HEK293 (cell line): ENCODE measurements around the gene ATPAF2.

ENCODE experiments used
- CTCF ChIA-PET: fragments of 350-600 bp; formaldehyde crosslinking; extraction: SDS; loops from one replicate; lab custom pipeline; 2021; ENCODE audit warnings: antibody characterized with exemption; lab: Yijun Ruan, JAX
- POLR2A ChIA-PET: fragments of 300-600 bp; formaldehyde crosslinking; extraction: SDS; loops from one replicate; lab custom pipeline; 2020; ENCODE audit warnings: antibody characterized with exemption, inconsistent platforms; lab: Yijun Ruan, JAX
- H3K27ac ChIP-seq: fragments of 200-500 bp; sonication (Bioruptor generic); 2 replicates; pipeline ENCODE4 v1.5.1; 2014; ENCODE audit warnings: low read depth, low read length, control low read depth, inconsistent platforms; ENCODE audit errors: extremely low read depth
- H3K36me3 ChIP-seq, 2 experiments: fragments of 200-500 bp in 1 of 2; sonication (Bioruptor generic) in 1 of 2; 1 replicate in 1 of 2; 2 replicates in 1 of 2; pipeline ENCODE4 v1.5.1; 2014 to 2017; ENCODE audit warnings: inconsistent platforms in 2 of 2, low read length in 2 of 2; ENCODE audit not compliant: control insufficient read depth in 2 of 2, insufficient read depth in 1 of 2
- H3K4me1 ChIP-seq: fragments of 200-500 bp; sonication (Bioruptor generic); 2 replicates; pipeline ENCODE4 v1.5.1; 2014; ENCODE audit warnings: mild to moderate bottlenecking, low read length, inconsistent platforms; ENCODE audit not compliant: control insufficient read depth, insufficient read depth
- H3K4me3 ChIP-seq: 2 replicates; pipeline ENCODE4 v1.5.1; 2011; ENCODE audit warnings: low read depth, mild to moderate bottlenecking, control low read depth, low read length, moderate library complexity
- H3K9me3 ChIP-seq: fragments of 200-500 bp; sonication (Bioruptor generic); 2 replicates; pipeline ENCODE4 v1.5.1; 2014; ENCODE audit warnings: low read depth, low read length, inconsistent platforms; ENCODE audit not compliant: control insufficient read depth, insufficient read depth
- OSR2 ChIP-seq: fragments of 450-650 bp; formaldehyde crosslinking; IDR thresholded peaks from 2 replicates; pipeline ENCODE4 v1.5.1; 2016; ENCODE audit warnings: missing biosample characterization, missing genetic modification characterization
- RBAK ChIP-seq: fragments of 450-650 bp; formaldehyde crosslinking; IDR thresholded peaks from 2 replicates; pipeline ENCODE4 v1.5.1; 2016; ENCODE audit warnings: missing biosample characterization, missing genetic modification characterization
- ZNF214 ChIP-seq: fragments of 450-650 bp; formaldehyde crosslinking; IDR thresholded peaks from 2 replicates; pipeline ENCODE4 v1.5.1; 2017; ENCODE audit warnings: missing biosample characterization, mild to moderate bottlenecking, missing genetic modification characterization, borderline replicate concordance
- ZNF266 ChIP-seq: fragments of 450-650 bp; formaldehyde crosslinking; IDR thresholded peaks from 2 replicates; pipeline ENCODE4 v1.5.1; 2016; ENCODE audit warnings: missing biosample characterization, missing genetic modification characterization, low read depth
- ZNF394 ChIP-seq: fragments of 450-650 bp; formaldehyde crosslinking; IDR thresholded peaks from 2 replicates; pipeline ENCODE4 v1.5.1; 2016; ENCODE audit warnings: missing biosample characterization, missing genetic modification characterization, mild to moderate bottlenecking, moderate library complexity, borderline replicate concordance
- ZNF529 ChIP-seq: fragments of 450-650 bp; formaldehyde crosslinking; IDR thresholded peaks from 2 replicates; pipeline ENCODE4 v1.5.1; 2017; ENCODE audit warnings: missing genetic modification characterization, missing biosample characterization; ENCODE audit not compliant: insufficient replicate concordance
- ZNF585B ChIP-seq: fragments of 450-650 bp; formaldehyde crosslinking; IDR thresholded peaks from 2 replicates; pipeline ENCODE4 v1.5.1; 2016; ENCODE audit warnings: missing biosample characterization, missing genetic modification characterization
- ZNF600 ChIP-seq: fragments of 450-650 bp; formaldehyde crosslinking; IDR thresholded peaks from 2 replicates; pipeline ENCODE4 v1.5.1; 2016; ENCODE audit warnings: missing biosample characterization, missing genetic modification characterization
- ZNF664 ChIP-seq: fragments of 450-650 bp; formaldehyde crosslinking; IDR thresholded peaks from 2 replicates; pipeline ENCODE4 v1.5.1; 2016; ENCODE audit warnings: missing biosample characterization, missing genetic modification characterization
- ZNF701 ChIP-seq: fragments of 450-650 bp; formaldehyde crosslinking; IDR thresholded peaks from 2 replicates; pipeline ENCODE4 v1.5.1; 2016; ENCODE audit warnings: missing biosample characterization, missing genetic modification characterization
- ZNF707 ChIP-seq: fragments of 450-650 bp; formaldehyde crosslinking; IDR thresholded peaks from 2 replicates; pipeline ENCODE4 v1.5.1; 2016; ENCODE audit warnings: missing biosample characterization, missing genetic modification characterization
- TF ChIP-seq, protein P1 (sequence below): fragments of 450-650 bp; formaldehyde crosslinking; IDR thresholded peaks from 2 replicates; pipeline ENCODE4 v1.5.1; 2016; ENCODE audit warnings: missing biosample characterization, missing genetic modification characterization
- TF ChIP-seq, protein P2 (sequence below): fragments of 450-650 bp; formaldehyde crosslinking; IDR thresholded peaks from 2 replicates; pipeline ENCODE4 v1.5.1; 2017; ENCODE audit warnings: missing biosample characterization, missing genetic modification characterization
- TF ChIP-seq, protein P3 (sequence below): fragments of 450-650 bp; formaldehyde crosslinking; IDR thresholded peaks from 2 replicates; pipeline ENCODE4 v1.5.1; 2017; ENCODE audit warnings: missing biosample characterization, mild to moderate bottlenecking, missing genetic modification characterization, moderate library complexity
- TF ChIP-seq, protein P4 (sequence below): fragments of 450-650 bp; formaldehyde crosslinking; IDR thresholded peaks from 2 replicates; pipeline ENCODE4 v1.5.1; 2016; ENCODE audit warnings: missing biosample characterization, missing genetic modification characterization

Gene ATPAF2

DNA sequence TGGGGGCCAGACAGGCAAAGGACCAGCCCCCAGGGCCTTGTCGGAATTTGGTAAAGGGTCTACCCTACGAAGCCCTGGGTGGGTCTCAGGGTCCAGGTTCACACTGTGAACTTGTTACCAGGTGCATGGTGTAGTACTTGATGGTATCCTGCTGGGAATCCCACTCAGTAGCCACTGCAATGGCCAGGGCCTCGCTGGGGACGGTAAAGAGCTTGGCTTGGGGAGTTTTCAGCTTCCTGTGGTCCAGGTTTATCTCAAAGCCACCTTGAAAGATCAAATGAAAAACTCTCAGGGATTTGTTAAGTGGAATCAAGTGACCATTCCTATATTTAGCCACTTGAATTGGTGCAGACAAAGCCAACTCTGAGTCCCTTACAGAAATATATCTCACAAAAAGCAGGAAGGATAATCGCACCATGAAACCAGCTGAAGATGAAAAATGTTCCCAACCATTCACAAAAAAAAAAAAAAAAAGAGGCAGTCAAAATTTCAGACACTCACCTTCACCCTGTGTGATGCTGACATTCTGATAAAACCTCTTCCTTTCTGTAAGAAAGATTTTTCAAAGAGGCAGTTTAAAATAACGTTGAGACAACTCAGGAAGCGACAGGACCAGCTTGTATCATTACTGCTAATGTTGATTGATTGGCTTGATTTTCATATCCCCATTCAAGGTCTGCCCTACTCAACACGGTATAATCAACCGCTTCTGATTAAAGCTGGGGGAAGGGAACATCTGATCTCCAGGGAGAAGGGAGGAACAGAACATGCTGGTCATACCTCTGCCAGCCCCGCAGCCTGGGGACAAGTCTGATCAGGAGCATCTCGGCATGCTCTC lies 10.6 kb downstream of the ATPAF2 start:
- Histone ChIP-seq H3K4me1 (no peaks in the 10 kb centered on the region), H3K4me3 (no peak overlapping the region), H3K27ac (no peak overlapping the region), H3K36me3 (peaks cover 4 to 37% of the 10 kb centered on the region in 2 experiments; a peak in 2 of 3 replicates), H3K9me3 (no peaks in the 10 kb centered on the region)
- TF ChIP-seq, protein P1, sequence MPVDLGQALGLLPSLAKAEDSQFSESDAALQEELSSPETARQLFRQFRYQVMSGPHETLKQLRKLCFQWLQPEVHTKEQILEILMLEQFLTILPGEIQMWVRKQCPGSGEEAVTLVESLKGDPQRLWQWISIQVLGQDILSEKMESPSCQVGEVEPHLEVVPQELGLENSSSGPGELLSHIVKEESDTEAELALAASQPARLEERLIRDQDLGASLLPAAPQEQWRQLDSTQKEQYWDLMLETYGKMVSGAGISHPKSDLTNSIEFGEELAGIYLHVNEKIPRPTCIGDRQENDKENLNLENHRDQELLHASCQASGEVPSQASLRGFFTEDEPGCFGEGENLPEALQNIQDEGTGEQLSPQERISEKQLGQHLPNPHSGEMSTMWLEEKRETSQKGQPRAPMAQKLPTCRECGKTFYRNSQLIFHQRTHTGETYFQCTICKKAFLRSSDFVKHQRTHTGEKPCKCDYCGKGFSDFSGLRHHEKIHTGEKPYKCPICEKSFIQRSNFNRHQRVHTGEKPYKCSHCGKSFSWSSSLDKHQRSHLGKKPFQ: peak; percentile 83
- TF ChIP-seq ZNF529: no peak
- CTCF ChIA-PET: interaction anchor here (0.6 to 1.8 kb wide), 7 partner anchors 96 to 674 kb away, joined by 3 to 6 read pairs (median 3); no protein-coding TSS in a partner anchor
- POLR2A ChIA-PET: interaction anchor here (1.3 kb wide), 1 partner anchor 56 kb away, joined by 5 read pairs; the partner anchor contains the start of genes DRC3 and TOM1L2

DNA sequence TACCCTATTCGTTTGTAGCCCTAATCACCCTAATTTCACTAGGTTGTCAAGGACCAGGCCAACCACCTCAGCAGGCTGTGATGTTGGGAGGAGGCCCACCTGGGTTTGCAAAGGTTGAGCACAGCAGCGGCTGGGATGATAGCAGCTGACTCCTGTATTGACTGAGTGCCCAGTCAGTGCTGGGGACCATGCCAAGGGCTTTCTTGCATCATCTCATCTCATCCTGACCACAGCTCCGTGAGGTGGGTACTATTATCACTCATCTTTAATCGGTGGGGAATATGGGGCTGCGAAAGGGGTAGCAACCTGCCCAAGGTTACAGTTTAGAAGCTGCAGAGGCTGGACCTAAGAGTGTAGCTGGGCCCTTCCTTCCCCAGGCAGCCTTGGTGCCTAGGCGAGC lies 11.7 kb downstream of the ATPAF2 start:
- ChIA-PET POLR2A (interaction anchor here (0.5 kb wide), 1 partner anchor 531 kb away, joined by 3 read pairs; the partner anchor contains the start of gene RASD1), CTCF (interaction anchor here (1.0 to 1.7 kb wide), 2 partner anchors 9 to 108 kb away, joined by 5 to 7 read pairs; no protein-coding TSS in a partner anchor)

DNA sequence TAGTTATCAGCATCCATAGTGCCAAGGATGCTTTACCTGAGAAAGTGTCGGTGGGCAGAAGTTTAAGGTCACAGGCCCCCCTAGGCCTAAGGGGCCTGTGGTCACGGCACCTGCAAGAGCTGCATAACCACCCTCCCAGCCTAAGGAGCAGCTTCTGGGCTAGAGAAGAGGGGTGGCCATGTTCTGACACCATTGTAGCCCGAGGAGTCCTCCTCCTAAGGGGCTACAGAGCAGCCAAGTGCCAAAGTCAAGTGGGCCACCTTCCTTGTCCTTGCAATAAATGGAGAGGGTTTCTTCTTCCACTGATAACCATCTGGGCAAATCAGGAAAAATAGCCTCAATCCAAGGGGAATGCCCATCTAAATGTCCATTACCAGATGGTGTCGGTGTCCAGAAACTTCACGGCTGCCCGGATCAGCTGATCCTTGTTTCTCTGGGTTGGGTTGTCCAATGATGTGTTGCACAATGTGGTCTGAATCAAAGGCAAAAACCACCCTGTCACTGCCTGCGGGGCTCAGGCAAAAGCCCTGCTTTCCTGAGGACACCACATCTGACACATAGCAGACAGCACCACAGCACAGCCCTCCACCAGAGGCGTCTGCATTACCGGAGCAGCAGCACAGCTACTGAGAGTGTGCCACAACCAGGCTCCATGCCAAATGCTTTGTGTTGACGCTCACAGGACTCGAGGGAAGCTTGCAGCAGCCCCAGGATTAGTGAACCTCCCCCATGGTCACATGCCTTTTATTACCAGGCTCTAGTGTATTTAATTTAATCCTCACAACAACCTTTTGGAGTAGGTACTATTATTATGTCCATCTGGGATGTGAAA lies 12.8 kb downstream of the ATPAF2 start:
- POLR2A ChIA-PET: no interaction called here
- Histone ChIP-seq H3K9me3 (no peaks in the 10 kb centered on the region), H3K4me3 (no peak overlapping the region), H3K4me1 (no peaks in the 10 kb centered on the region), H3K27ac (no peak overlapping the region), H3K36me3 (peaks cover 4 to 45% of the 10 kb centered on the region in 2 experiments; a peak in 2 of 3 replicates)
- peak; percentile 72; the same call in 1 of the 2 replicates for TF ChIP-seq ZNF600 (tag by site-specific recombination)
- peak; percentile 93 for TF ChIP-seq OSR2 (tag by site-specific recombination)
- TF ChIP-seq ZNF214 (tag by site-specific recombination): no peak
- peak; percentile 64; the same call in 1 of the 2 replicates for TF ChIP-seq ZNF664 (tag by site-specific recombination)
- TF ChIP-seq ZNF701 (tag by site-specific recombination): no peak
- peak; percentile 46; the same call in 1 of the 2 replicates for TF ChIP-seq ZNF266 (tag by site-specific recombination)
- TF ChIP-seq ZNF707 (tag by site-specific recombination): no peak
- TF ChIP-seq, protein P2, sequence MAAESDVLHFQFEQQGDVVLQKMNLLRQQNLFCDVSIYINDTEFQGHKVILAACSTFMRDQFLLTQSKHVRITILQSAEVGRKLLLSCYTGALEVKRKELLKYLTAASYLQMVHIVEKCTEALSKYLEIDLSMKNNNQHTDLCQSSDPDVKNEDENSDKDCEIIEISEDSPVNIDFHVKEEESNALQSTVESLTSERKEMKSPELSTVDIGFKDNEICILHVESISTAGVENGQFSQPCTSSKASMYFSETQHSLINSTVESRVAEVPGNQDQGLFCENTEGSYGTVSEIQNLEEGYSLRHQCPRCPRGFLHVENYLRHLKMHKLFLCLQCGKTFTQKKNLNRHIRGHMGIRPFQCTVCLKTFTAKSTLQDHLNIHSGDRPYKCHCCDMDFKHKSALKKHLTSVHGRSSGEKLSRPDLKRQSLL (tag by site-specific recombination): no peak
- TF ChIP-seq ZNF394: no peak
- CTCF ChIA-PET: interaction anchor here (0.6 to 3.7 kb wide), 7 partner anchors 7 to 649 kb away, joined by 3 to 23 read pairs (median 5); no protein-coding TSS in a partner anchor

More for the DNA sequence above, 11.7 kb downstream of the ATPAF2 start:
- TF ChIP-seq RBAK (no peak), OSR2 (tag by site-specific recombination) (0 out of 2 replicates have a peak, but pooled peaks have one; percentile 7), ZNF585B (tag by site-specific recombination) (no peak)
- TF ChIP-seq, protein P3, sequence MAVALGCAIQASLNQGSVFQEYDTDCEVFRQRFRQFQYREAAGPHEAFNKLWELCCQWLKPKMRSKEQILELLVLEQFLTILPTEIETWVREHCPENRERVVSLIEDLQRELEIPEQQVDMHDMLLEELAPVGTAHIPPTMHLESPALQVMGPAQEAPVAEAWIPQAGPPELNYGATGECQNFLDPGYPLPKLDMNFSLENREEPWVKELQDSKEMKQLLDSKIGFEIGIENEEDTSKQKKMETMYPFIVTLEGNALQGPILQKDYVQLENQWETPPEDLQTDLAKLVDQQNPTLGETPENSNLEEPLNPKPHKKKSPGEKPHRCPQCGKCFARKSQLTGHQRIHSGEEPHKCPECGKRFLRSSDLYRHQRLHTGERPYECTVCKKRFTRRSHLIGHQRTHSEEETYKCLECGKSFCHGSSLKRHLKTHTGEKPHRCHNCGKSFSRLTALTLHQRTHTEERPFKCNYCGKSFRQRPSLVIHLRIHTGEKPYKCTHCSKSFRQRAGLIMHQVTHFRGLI (tag by site-specific recombination): 0 out of 2 replicates have a peak, but pooled peaks have one; percentile 14
- TF ChIP-seq, protein P4, sequence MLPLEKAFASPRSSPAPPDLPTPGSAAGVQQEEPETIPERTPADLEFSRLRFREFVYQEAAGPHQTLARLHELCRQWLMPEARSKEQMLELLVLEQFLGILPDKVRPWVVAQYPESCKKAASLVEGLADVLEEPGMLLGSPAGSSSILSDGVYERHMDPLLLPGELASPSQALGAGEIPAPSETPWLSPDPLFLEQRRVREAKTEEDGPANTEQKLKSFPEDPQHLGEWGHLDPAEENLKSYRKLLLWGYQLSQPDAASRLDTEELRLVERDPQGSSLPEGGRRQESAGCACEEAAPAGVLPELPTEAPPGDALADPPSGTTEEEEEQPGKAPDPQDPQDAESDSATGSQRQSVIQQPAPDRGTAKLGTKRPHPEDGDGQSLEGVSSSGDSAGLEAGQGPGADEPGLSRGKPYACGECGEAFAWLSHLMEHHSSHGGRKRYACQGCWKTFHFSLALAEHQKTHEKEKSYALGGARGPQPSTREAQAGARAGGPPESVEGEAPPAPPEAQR: no peak
- H3K9me3 ChIP-seq: no peaks in the 10 kb centered on the region
- H3K4me1 ChIP-seq: no peaks in the 10 kb centered on the region
- peaks cover 4 to 37% of the 10 kb centered on the region in 2 experiments; a peak in 2 of 3 replicates for H3K36me3 ChIP-seq
- H3K27ac ChIP-seq: no peak overlapping the region
- H3K4me3 ChIP-seq: no peak overlapping the region
